SK-N-SH (cell line): ENCODE results near the gene PPARD. TPM values are rescaled to one million over a fixed set of nuclear protein-coding genes. Genes with fewer than 3 reads are reported as not detected.

Experiments used
- CTCF ChIA-PET: fragments of 300-600, 350-600 bp; formaldehyde crosslinking; extraction: SDS; loops from one replicate; lab custom pipeline; 2021; lab: Yijun Ruan, JAX
- POLR2A ChIA-PET: fragments of 350-600 bp; sonication (Branson Sonifier 250); formaldehyde crosslinking; extraction: SDS; loops from one replicate; lab custom pipeline; 2020; ENCODE audit warnings: antibody characterized with exemption, inconsistent platforms; lab: Yijun Ruan, JAX
- DNase-seq: peaks from one replicate; pipeline ENCODE4 v3.0.0; 2012
- H2AFZ ChIP-seq: fragments of 200-600 bp; sonication (generic); 2 replicates; pipeline ENCODE4 v1.8.1; 2016; ENCODE audit warnings: antibody characterized with exemption, mild to moderate bottlenecking, low read depth
- H3F3A ChIP-seq: fragments of 200-600 bp; sonication (generic); replicated peaks from 2 replicates; pipeline ENCODE3; 2016; ENCODE audit warnings: antibody characterized with exemption, mild to moderate bottlenecking; ENCODE audit not compliant: insufficient read depth
- H3K27ac ChIP-seq, 2 experiments: fragments of 200-500 bp in 1 of 2; fragments of 200-600 bp in 1 of 2; sonication (Bioruptor generic) in 1 of 2; sonication (generic), shearing (Covaris generic) in 1 of 2; 2 replicates each; pipeline versions ENCODE4 v1.5.1 to v1.6.1; 2014 to 2016; ENCODE audit warnings: low read depth in 2 of 2, inconsistent platforms in 1 of 2, low read length in 1 of 2, mild to moderate bottlenecking in 1 of 2, mixed read lengths in 1 of 2
- H3K27me3 ChIP-seq: fragments of 200-600 bp; sonication (generic), shearing (Covaris generic); 2 replicates; pipeline ENCODE4 v1.6.1; 2016; ENCODE audit warnings: mixed run types; ENCODE audit not compliant: insufficient read depth
- H3K36me3 ChIP-seq, 2 experiments: fragments of 200-500 bp in 1 of 2; fragments of 200-600 bp in 1 of 2; sonication (Bioruptor generic) in 1 of 2; sonication (generic) in 1 of 2; replicated peaks in 1 of 2; 2 replicates each; pipeline versions ENCODE3 to v1.5.1; 2014 to 2016; ENCODE audit warnings: low read length in 1 of 2, mild to moderate bottlenecking in 1 of 2; ENCODE audit not compliant: insufficient read depth in 2 of 2, control insufficient read depth in 1 of 2
- H3K4me1 ChIP-seq, 2 experiments: fragments of 200-500 bp in 1 of 2; fragments of 200-600 bp in 1 of 2; sonication (Bioruptor generic) in 1 of 2; sonication (generic), shearing (Covaris generic) in 1 of 2; 2 replicates each; pipeline versions ENCODE4 v1.5.1 to v1.6.1; 2014 to 2016; ENCODE audit warnings: low read depth in 1 of 2, low read length in 1 of 2, mixed run types in 1 of 2; ENCODE audit not compliant: insufficient read depth in 2 of 2, control insufficient read depth in 1 of 2
- H3K4me2 ChIP-seq: fragments of 200-600 bp; sonication (generic), shearing (Covaris generic); 2 replicates; pipeline ENCODE4 v1.6.1; 2017; ENCODE audit warnings: mixed run types
- H3K4me3 ChIP-seq, 2 experiments: fragments of 200-500 bp in 1 of 2; fragments of 200-600 bp in 1 of 2; sonication (Bioruptor generic) in 1 of 2; sonication (generic), shearing (Covaris generic) in 1 of 2; 2 replicates each; pipeline versions ENCODE4 v1.5.1 to v1.8.1; 2014 to 2016; ENCODE audit warnings: low read depth in 2 of 2, inconsistent platforms in 1 of 2, low read length in 1 of 2, mild to moderate bottlenecking in 1 of 2, mixed read lengths in 1 of 2, moderate library complexity in 1 of 2
- H3K79me2 ChIP-seq: fragments of 200-600 bp; sonication (generic); 2 replicates; pipeline ENCODE4 v1.8.1; 2017; ENCODE audit warnings: mild to moderate bottlenecking; ENCODE audit not compliant: insufficient read depth
- H3K9ac ChIP-seq: fragments of 200-600 bp; sonication (generic); 2 replicates; pipeline ENCODE4 v1.6.1; 2017; ENCODE audit warnings: mixed run types
- H3K9me2 ChIP-seq: fragments of 200-600 bp; sonication (generic); 2 replicates; pipeline ENCODE4 v1.6.1; 2017; ENCODE audit warnings: mixed run types
- H3K9me3 ChIP-seq: fragments of 200-600 bp; sonication (generic); 2 replicates; pipeline ENCODE4 v1.6.1; 2017; ENCODE audit warnings: mixed run types, mild to moderate bottlenecking, moderate library complexity
- H4K20me1 ChIP-seq: fragments of 200-600 bp; sonication (generic); 2 replicates; pipeline ENCODE4 v1.6.1; 2017; ENCODE audit warnings: mild to moderate bottlenecking, mixed run types; ENCODE audit not compliant: insufficient read depth
- EZH2phosphoT487 ChIP-seq: fragments of 200-600 bp; sonication (generic); IDR thresholded peaks from 2 replicates; pipeline ENCODE4 v1.6.1; 2017; ENCODE audit warnings: low read depth, mixed run types, mild to moderate bottlenecking, antibody characterized with exemption, moderate library complexity, borderline replicate concordance
- GATA2 ChIP-seq: sonication (generic); formaldehyde crosslinking; IDR thresholded peaks from 2 replicates; pipeline ENCODE4 v1.5.0; 2020; ENCODE audit warnings: mild to moderate bottlenecking, missing genetic modification reagents
- IRF3 ChIP-seq: fragments of 150-350 bp; IDR thresholded peaks from 2 replicates; pipeline ENCODE4 v1.6.1; 2016; ENCODE audit warnings: mild to moderate bottlenecking, low read depth, low read length
- MAX ChIP-seq: IDR thresholded peaks from 2 replicates; pipeline ENCODE4 v1.4.0; 2012; ENCODE audit warnings: low read depth
- MEF2A ChIP-seq: IDR thresholded peaks from 2 replicates; pipeline ENCODE4 v1.4.0; 2012; ENCODE audit warnings: low read depth, borderline replicate concordance
- NFIC ChIP-seq: IDR thresholded peaks from 2 replicates; pipeline ENCODE4 v1.4.0; 2012; ENCODE audit warnings: borderline replicate concordance
- NRF1 ChIP-seq: IDR thresholded peaks from 2 replicates; pipeline ENCODE4 v1.6.1; 2012; ENCODE audit warnings: low read depth, mild to moderate bottlenecking, low read length
- PBX3 ChIP-seq: IDR thresholded peaks from 2 replicates; pipeline ENCODE4; 2012
- RXRA ChIP-seq: IDR thresholded peaks from 2 replicates; pipeline ENCODE4 v1.4.0; 2012; ENCODE audit warnings: low read depth, mild to moderate bottlenecking, borderline replicate concordance
- TAF1 ChIP-seq: IDR thresholded peaks from 2 replicates; pipeline ENCODE4 v1.6.1; 2012; ENCODE audit warnings: low read depth, mild to moderate bottlenecking, low read length, moderate library complexity, borderline replicate concordance
- TCF12 ChIP-seq: IDR thresholded peaks from 2 replicates; pipeline ENCODE4 v1.4.0; 2012
- WGBS: methylation state at CpG from one replicate; pipeline ENCODE4 v1.1.6; 2017; ENCODE audit warnings: low lambda C conversion rate; 5-methylcytosine and 5-hydroxymethylcytosine counted together
- polyA plus RNA-seq, 3 experiments: library from polyadenylated mRNA; depleted of rRNA; stranded (reverse); fragments of >200 nt; gene quantifications; 2 replicates each; pipeline ENCODE4 v1.2.3, GENCODE V29; 2012
- TF ChIP-seq, protein P1 (sequence below): fragments of 200-600 bp; sonication (generic); IDR thresholded peaks from 2 replicates; pipeline ENCODE4 v1.6.1; 2017; ENCODE audit warnings: antibody characterized with exemption, mild to moderate bottlenecking, moderate library complexity

The PPARD gene
- polyA plus RNA-seq, 1 of the 3 experiments (the other 2 are of a cell fraction), result 13.3 TPM

GRCh38 chr6:35398526-35398925 lies 56.2 kb downstream of the PPARD start:
- TF ChIP-seq EZH2phosphoT487 (no peak), RXRA (no peak), MAX (no peak)
- H3K27ac ChIP-seq, result no peak overlapping the region
- peaks cover 0 to 3% of the 10 kb centered on the region in 2 experiments for H3K36me3 ChIP-seq
- no peaks in the 10 kb centered on the region for H3F3A ChIP-seq
- H3K4me3 ChIP-seq, result no peak overlapping the region
- H3K9me2 ChIP-seq, result no peaks in the 10 kb centered on the region
- no peaks in the 10 kb centered on the region for H3K27me3 ChIP-seq
- 97% methylated on average over 8 of the region's 8 CpGs for WGBS
- POLR2A ChIA-PET, result no interaction called here
- H3K79me2 ChIP-seq, result 0 out of 2 replicates have a peak, but pooled peaks cover 13% of the 10 kb centered on the region
- no peak overlapping the region for H3K9ac ChIP-seq
- CTCF ChIA-PET, result no interaction called here
- H3K4me1 ChIP-seq, result peaks cover 13 to 18% of the 10 kb centered on the region in 2 experiments; a peak in 3 of 4 replicates
- no peak overlapping the region for H2AFZ ChIP-seq
- H4K20me1 ChIP-seq, result no peaks in the 10 kb centered on the region
- DNase-seq, result no peak
- H3K4me2 ChIP-seq, result no peak overlapping the region
- no peaks in the 10 kb centered on the region for H3K9me3 ChIP-seq

DNA sequence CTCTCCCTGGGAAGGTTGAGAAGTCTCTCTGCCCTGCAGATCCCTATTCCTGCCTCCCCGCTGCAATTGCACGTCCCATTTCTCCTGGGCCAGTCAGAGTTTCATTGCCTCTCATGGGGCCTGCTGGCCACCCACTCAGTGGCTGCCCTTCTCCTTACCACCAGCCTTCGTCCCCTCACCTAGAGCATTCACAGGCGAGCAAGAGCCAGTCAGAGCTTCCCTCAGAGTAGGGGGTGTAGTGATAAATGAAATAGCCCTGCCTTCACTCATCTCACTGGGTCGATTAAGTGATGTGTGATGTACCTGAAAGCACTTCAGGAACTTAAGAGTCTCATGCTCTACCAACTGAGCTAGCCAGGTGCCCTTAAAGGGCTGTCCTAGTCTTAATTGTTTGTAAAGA lies 57.8 kb downstream of the PPARD start:
- H3K9ac ChIP-seq, result no peak overlapping the region
- 98% methylated on average over 5 of the region's 5 CpGs for whole genome bisulfite sequencing
- H3K79me2 ChIP-seq, result 0 out of 2 replicates have a peak, but pooled peaks cover 6% of the 10 kb centered on the region

GRCh38 chr6:35400901-35401311 lies 58.5 kb downstream of the PPARD start:
- H2AFZ ChIP-seq, result no peak overlapping the region
- H3F3A ChIP-seq, result no peaks in the 10 kb centered on the region
- 0 out of 2 replicates have a peak, but pooled peaks have one; percentile 22 for TF ChIP-seq GATA2 (CRISPR knock-in tag)
- no peak for TF ChIP-seq IRF3
- no peak for TF ChIP-seq TAF1
- TF ChIP-seq MEF2A, result no peak
- 0 out of 2 replicates have a peak, but pooled peaks have one; percentile 14 for TF ChIP-seq PBX3
- TF ChIP-seq, protein P1, sequence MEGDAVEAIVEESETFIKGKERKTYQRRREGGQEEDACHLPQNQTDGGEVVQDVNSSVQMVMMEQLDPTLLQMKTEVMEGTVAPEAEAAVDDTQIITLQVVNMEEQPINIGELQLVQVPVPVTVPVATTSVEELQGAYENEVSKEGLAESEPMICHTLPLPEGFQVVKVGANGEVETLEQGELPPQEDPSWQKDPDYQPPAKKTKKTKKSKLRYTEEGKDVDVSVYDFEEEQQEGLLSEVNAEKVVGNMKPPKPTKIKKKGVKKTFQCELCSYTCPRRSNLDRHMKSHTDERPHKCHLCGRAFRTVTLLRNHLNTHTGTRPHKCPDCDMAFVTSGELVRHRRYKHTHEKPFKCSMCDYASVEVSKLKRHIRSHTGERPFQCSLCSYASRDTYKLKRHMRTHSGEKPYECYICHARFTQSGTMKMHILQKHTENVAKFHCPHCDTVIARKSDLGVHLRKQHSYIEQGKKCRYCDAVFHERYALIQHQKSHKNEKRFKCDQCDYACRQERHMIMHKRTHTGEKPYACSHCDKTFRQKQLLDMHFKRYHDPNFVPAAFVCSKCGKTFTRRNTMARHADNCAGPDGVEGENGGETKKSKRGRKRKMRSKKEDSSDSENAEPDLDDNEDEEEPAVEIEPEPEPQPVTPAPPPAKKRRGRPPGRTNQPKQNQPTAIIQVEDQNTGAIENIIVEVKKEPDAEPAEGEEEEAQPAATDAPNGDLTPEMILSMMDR, result no peak
- TF ChIP-seq TCF12, result peak; percentile 40; the same call in 1 of the 2 replicates
- TF ChIP-seq NRF1, result no peak
- 0 out of 2 replicates have a peak, but pooled peaks have one; percentile 25 for TF ChIP-seq NFIC
- no peak overlapping the region for H3K9ac ChIP-seq
- no peak overlapping the region for H3K4me2 ChIP-seq
- H3K27ac ChIP-seq, result no peak overlapping the region; a peak in 1 of 4 replicates
- CTCF ChIA-PET, result interaction anchor here (0.8 to 2.9 kb wide), 6 partner anchors 9 to 58 kb away, joined by 3 to 9 read pairs (median 4); partner anchors contain the start of gene PPARD
- POLR2A ChIA-PET, result no interaction called here
- 32% methylated on average over 2 of the region's 5 CpGs for WGBS
- H3K4me1 ChIP-seq, result peaks cover 6 to 18% of the 10 kb centered on the region in 2 experiments; a peak in 2 of 4 replicates
- H3K27me3 ChIP-seq, result no peaks in the 10 kb centered on the region
- H3K79me2 ChIP-seq, result no peaks in the 10 kb centered on the region
- H3K4me3 ChIP-seq, result no peak overlapping the region
- H4K20me1 ChIP-seq, result no peaks in the 10 kb centered on the region
- no peaks in the 10 kb centered on the region for H3K9me3 ChIP-seq
- peaks cover 0 to 3% of the 10 kb centered on the region in 2 experiments for H3K36me3 ChIP-seq
- DNase-seq, result peak; percentile 46
- H3K9me2 ChIP-seq, result no peaks in the 10 kb centered on the region

More for the DNA sequence above, 57.8 kb downstream of the PPARD start:
- ChIA-PET POLR2A (no interaction called here), CTCF (interaction anchor here (1.0 to 2.9 kb wide), 4 partner anchors 11 to 58 kb away, joined by 3 to 9 read pairs (median 4); partner anchors contain the start of gene PPARD)
- no peak overlapping the region for H3K4me3 ChIP-seq
- H4K20me1 ChIP-seq, result no peaks in the 10 kb centered on the region
- H3K9me3 ChIP-seq, result no peaks in the 10 kb centered on the region
- H3K27me3 ChIP-seq, result no peaks in the 10 kb centered on the region
- H3K4me2 ChIP-seq, result no peak overlapping the region
- DNase-seq, result no peak
- peaks cover 0 to 3% of the 10 kb centered on the region in 2 experiments for H3K36me3 ChIP-seq
- H2AFZ ChIP-seq, result no peak overlapping the region
- no peak overlapping the region for H3K27ac ChIP-seq
- H3K4me1 ChIP-seq, result peaks cover 6 to 18% of the 10 kb centered on the region in 2 experiments; a peak in 2 of 4 replicates
- no peaks in the 10 kb centered on the region for H3K9me2 ChIP-seq
- TF ChIP-seq PBX3 (no peak), MAX (no peak)
- H3F3A ChIP-seq, result no peaks in the 10 kb centered on the region
